ENCODE results near the gene PAPPA.

The PAPPA gene

GRCh38 chr9:116336133-116336862 lies 182.7 kb downstream of the PAPPA start:
- TF ChIP-seq POLR2A (IDR thresholded peaks at IDR 0.05; ENCODE audit: low read depth, low read length) (no peak), SPI1 (IDR thresholded peaks at IDR 0.05; ENCODE audit: low read depth, low read length) (no peak), POLR2AphosphoS5 (IDR thresholded peaks at IDR 0.05; ENCODE audit: low read depth, low read length) (no peak), PAX5 (IDR thresholded peaks at IDR 0.05; ENCODE audit: insufficient read depth, low read length, severe bottlenecking) (no peak), TAF1 (IDR thresholded peaks at IDR 0.05; ENCODE audit: low read depth, low read length) (no peak), POU2F2 (IDR thresholded peaks at IDR 0.05; ENCODE audit: low read depth, low read length) (no peak)
- FAIRE-seq = no peak
- no peak for DNase-seq (ENCODE audit: insufficient read length, low spot score)

DNA sequence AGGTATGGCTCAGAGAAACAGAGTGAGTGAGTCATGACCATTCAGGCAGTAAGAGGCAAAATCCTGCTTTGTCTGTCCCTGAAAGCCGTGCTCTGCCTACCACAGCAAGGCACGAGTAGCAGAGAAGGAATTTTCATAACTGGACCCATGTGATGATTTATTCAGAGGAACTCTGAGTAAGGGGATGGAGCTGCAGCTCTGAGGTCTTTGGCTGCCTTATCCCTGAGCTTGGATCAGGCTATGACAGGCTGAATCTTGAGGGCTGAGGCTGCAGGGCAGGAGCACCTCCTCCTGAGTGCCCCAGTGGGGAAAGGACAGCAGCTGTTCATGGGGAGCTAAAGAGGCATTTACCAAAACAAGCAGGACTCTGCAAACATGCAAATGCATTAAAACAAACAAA lies 183.4 kb downstream of the PAPPA start:
- FAIRE-seq (no peak), DNase-seq (ENCODE audit: insufficient read length, low spot score) (no peak)
- no peak for TF ChIP-seq POU2F2 (IDR thresholded peaks at IDR 0.05; ENCODE audit: low read depth, low read length)
- no peak for TF ChIP-seq POLR2AphosphoS5 (IDR thresholded peaks at IDR 0.05; ENCODE audit: low read depth, low read length)
- no peak for TF ChIP-seq POLR2A (IDR thresholded peaks at IDR 0.05; ENCODE audit: low read depth, low read length)
- no peak for TF ChIP-seq TAF1 (IDR thresholded peaks at IDR 0.05; ENCODE audit: low read depth, low read length)
- no peak for TF ChIP-seq PAX5 (IDR thresholded peaks at IDR 0.05; ENCODE audit: insufficient read depth, low read length, severe bottlenecking)
- TF ChIP-seq SPI1 (IDR thresholded peaks at IDR 0.05; ENCODE audit: low read depth, low read length) = no peak

DNA sequence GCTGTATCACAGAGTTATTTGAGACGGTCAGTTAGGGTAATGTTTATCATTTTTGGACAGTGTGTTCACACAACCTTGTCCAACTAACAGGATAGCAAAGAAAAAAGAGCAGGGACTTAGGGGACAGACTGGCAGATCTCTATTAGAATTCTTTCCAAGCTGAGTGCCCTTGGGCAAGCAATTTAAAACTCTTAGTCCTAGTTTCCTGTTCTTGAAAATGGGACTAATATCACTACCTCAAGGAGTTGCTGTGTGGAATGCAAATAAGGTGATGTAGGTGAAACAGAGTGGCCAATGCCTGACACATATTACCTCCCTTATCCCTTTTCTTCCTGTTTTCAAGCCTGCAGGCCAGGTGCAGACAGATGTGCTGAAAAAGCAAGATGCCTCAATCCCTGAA lies 186.7 kb downstream of the PAPPA start:
- no peak for FAIRE-seq
- TF ChIP-seq POLR2AphosphoS5 (IDR thresholded peaks at IDR 0.05; ENCODE audit: low read depth, low read length) (no peak), TAF1 (IDR thresholded peaks at IDR 0.05; ENCODE audit: low read depth, low read length) (no peak), PAX5 (IDR thresholded peaks at IDR 0.05; ENCODE audit: insufficient read depth, low read length, severe bottlenecking) (no peak), POU2F2 (IDR thresholded peaks at IDR 0.05; ENCODE audit: low read depth, low read length) (no peak), SPI1 (IDR thresholded peaks at IDR 0.05; ENCODE audit: low read depth, low read length) (no peak), POLR2A (IDR thresholded peaks at IDR 0.05; ENCODE audit: low read depth, low read length) (no peak)
- no peak for DNase-seq (ENCODE audit: insufficient read length, low spot score)

DNA sequence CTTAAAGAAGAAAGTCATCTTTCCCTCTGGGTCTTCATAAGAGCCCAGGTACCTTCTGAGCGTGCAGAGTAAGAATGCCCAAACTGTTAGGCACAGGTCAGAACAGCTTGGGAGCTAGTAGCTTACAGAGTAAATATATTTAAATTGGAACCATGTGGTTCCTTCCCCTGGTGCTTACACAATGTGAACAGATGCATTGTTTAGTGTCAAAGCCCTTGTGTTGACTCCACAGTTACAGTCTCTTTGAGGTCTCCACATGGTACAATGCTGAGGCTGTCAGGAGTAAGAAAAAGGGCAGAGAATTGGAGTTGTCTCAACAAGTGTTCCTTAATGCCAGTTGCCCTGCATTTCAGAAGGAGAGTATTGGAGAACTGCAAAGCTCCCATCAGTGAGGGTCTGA lies 188.5 kb downstream of the PAPPA start:
- no peak for TF ChIP-seq POLR2AphosphoS5 (IDR thresholded peaks at IDR 0.05; ENCODE audit: low read depth, low read length)
- no peak for TF ChIP-seq POU2F2 (IDR thresholded peaks at IDR 0.05; ENCODE audit: low read depth, low read length)
- TF ChIP-seq POLR2A (IDR thresholded peaks at IDR 0.05; ENCODE audit: low read depth, low read length) = no peak
- TF ChIP-seq PAX5 (IDR thresholded peaks at IDR 0.05; ENCODE audit: insufficient read depth, low read length, severe bottlenecking) = no peak
- no peak for TF ChIP-seq TAF1 (IDR thresholded peaks at IDR 0.05; ENCODE audit: low read depth, low read length)
- TF ChIP-seq SPI1 (IDR thresholded peaks at IDR 0.05; ENCODE audit: low read depth, low read length) = no peak
- FAIRE-seq (no peak), DNase-seq (ENCODE audit: insufficient read length, low spot score) (no peak)

DNA sequence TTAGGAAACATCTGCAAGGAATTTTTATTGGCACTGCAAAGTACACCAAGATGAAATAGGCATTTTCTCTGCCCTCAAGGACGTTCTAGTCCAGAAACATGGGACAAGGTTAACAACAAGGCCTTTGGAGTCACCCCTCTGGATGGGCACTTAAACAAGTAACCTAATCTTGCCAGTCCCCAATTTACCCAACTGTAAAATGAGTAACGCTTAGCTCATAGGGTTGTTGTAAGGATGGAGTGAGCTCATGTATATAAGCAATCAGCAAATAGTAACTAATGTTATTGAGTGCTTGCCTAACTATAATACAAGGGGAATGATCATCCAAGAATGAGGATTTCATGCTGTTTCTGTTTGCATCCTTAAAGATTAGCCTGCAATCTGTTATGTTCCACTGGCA lies 189.3 kb downstream of the PAPPA start:
- no peak for DNase-seq (ENCODE audit: insufficient read length, low spot score)
- no peak for TF ChIP-seq SPI1 (IDR thresholded peaks at IDR 0.05; ENCODE audit: low read depth, low read length)
- no peak for FAIRE-seq

- no peak for DNase-seq (ENCODE audit: insufficient read length, low spot score)
- TF ChIP-seq POLR2A (IDR thresholded peaks at IDR 0.05; ENCODE audit: low read depth, low read length) = no peak
- no peak for TF ChIP-seq TAF1 (IDR thresholded peaks at IDR 0.05; ENCODE audit: low read depth, low read length)
- TF ChIP-seq POU2F2 (IDR thresholded peaks at IDR 0.05; ENCODE audit: low read depth, low read length) = no peak
- TF ChIP-seq POLR2AphosphoS5 (IDR thresholded peaks at IDR 0.05; ENCODE audit: low read depth, low read length) = no peak
- no peak for TF ChIP-seq PAX5 (IDR thresholded peaks at IDR 0.05; ENCODE audit: insufficient read depth, low read length, severe bottlenecking)
- TF ChIP-seq SPI1 (IDR thresholded peaks at IDR 0.05; ENCODE audit: low read depth, low read length) = no peak
- FAIRE-seq = no peak
Measured at GRCh38 chr9:116344416-116344815, 190.8 kb downstream of the PAPPA start.

GRCh38 chr9:116345393-116345792 lies 191.8 kb downstream of the PAPPA start:
- TF ChIP-seq POU2F2 (IDR thresholded peaks at IDR 0.05; ENCODE audit: low read depth, low read length) (no peak), SPI1 (IDR thresholded peaks at IDR 0.05; ENCODE audit: low read depth, low read length) (no peak)
- no peak for DNase-seq (ENCODE audit: insufficient read length, low spot score)
- FAIRE-seq = no peak

GRCh38 chr9:116345817-116346216 lies 192.2 kb downstream of the PAPPA start:
- TF ChIP-seq POLR2A (IDR thresholded peaks at IDR 0.05; ENCODE audit: low read depth, low read length) (no peak), SPI1 (IDR thresholded peaks at IDR 0.05; ENCODE audit: low read depth, low read length) (no peak), PAX5 (IDR thresholded peaks at IDR 0.05; ENCODE audit: insufficient read depth, low read length, severe bottlenecking) (no peak), TAF1 (IDR thresholded peaks at IDR 0.05; ENCODE audit: low read depth, low read length) (no peak), POLR2AphosphoS5 (IDR thresholded peaks at IDR 0.05; ENCODE audit: low read depth, low read length) (no peak)
- DNase-seq (ENCODE audit: insufficient read length, low spot score) (no peak), FAIRE-seq (no peak)

- TF ChIP-seq POLR2AphosphoS5 (IDR thresholded peaks at IDR 0.05; ENCODE audit: low read depth, low read length) = no peak
- TF ChIP-seq SPI1 (IDR thresholded peaks at IDR 0.05; ENCODE audit: low read depth, low read length) = no peak
- TF ChIP-seq POU2F2 (IDR thresholded peaks at IDR 0.05; ENCODE audit: low read depth, low read length) = no peak
- TF ChIP-seq PAX5 (IDR thresholded peaks at IDR 0.05; ENCODE audit: insufficient read depth, low read length, severe bottlenecking) = no peak
- no peak for TF ChIP-seq TAF1 (IDR thresholded peaks at IDR 0.05; ENCODE audit: low read depth, low read length)
- no peak for TF ChIP-seq POLR2A (IDR thresholded peaks at IDR 0.05; ENCODE audit: low read depth, low read length)
- no peak for FAIRE-seq
- no peak for DNase-seq (ENCODE audit: insufficient read length, low spot score)
Measured at GRCh38 chr9:116349684-116350083, 196.1 kb downstream of the PAPPA start.

DNA sequence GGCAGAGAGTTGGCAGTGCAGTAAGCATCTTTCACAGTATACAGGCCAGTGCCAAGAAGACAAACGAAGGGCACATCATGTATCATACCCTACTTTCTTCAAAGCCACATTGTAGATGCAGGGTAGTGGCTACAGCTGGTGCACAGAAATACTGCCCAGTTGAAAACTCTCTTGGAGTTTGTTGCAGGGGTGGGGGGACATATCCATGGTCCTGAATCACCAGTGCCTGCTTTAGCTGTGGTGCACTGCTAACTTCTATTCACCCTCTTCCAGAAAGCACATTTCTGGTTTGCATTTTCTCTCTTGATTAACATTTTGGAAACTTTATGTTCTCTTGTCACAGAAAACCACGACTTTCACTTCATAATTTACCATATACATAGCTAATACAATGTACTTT lies 196.6 kb downstream of the PAPPA start:
- TF ChIP-seq POLR2A (IDR thresholded peaks at IDR 0.05; ENCODE audit: low read depth, low read length) (no peak), TAF1 (IDR thresholded peaks at IDR 0.05; ENCODE audit: low read depth, low read length) (no peak), POLR2AphosphoS5 (IDR thresholded peaks at IDR 0.05; ENCODE audit: low read depth, low read length) (no peak), POU2F2 (IDR thresholded peaks at IDR 0.05; ENCODE audit: low read depth, low read length) (no peak)
- no peak for FAIRE-seq
- DNase-seq (ENCODE audit: insufficient read length, low spot score) = no peak
